K562 (cell line): ENCODE measurements around the gene P2RY8. TPM values are rescaled to one million over a fixed set of nuclear protein-coding genes. Genes with fewer than 3 reads are reported as not detected.

Experiments used
- ATAC-seq: fragments of 200-7000 bp; cut with Tn5 transposase; 3 replicates; pipeline ENCODE4 v1.9.1; 2020; ENCODE audit warnings: moderate library complexity
- BruUV-seq: library from RNA; stranded (reverse); fragments of 400-500 nt; replicated peaks from 2 replicates; lab custom pipeline; 2021; lab: Mats Ljungman, UMichigan
- CTCF ChIA-PET: fragments of 300-600 bp; formaldehyde crosslinking; extraction: SDS; loops from one replicate; lab custom pipeline; 2021; ENCODE audit warnings: low intra/inter-chr PET ratio; lab: Yijun Ruan, JAX
- POLR2A ChIA-PET: fragments of 300-600, 350-650 bp; sonication (Branson Sonifier 250); formaldehyde crosslinking; extraction: SDS; loops from one replicate; lab custom pipeline; 2021; ENCODE audit warnings: antibody characterized with exemption, inconsistent platforms; lab: Yijun Ruan, JAX
- DNase-seq, 4 experiments: peaks; one replicate each; pipeline versions ENCODE4 v3.0.0 to v3.0.0-alpha.2; 2011 to 2018; ENCODE audit warnings: low spot score in 3 of 4, mixed read lengths in 3 of 4; ENCODE audit errors: extremely low read depth in 1 of 4
- FAIRE-seq: peaks from 2 replicates; lab custom pipeline; 2011; peaks lifted over from hg19 to GRCh38; lab: Jason Lieb, UNC
- H2AFZ ChIP-seq: 2 replicates; pipeline ENCODE4 v1.6.0; 2011; ENCODE audit warnings: low read depth, low read length, control low read depth, inconsistent platforms
- H3K27ac ChIP-seq: fragments of 200-600 bp; 3 replicates; pipeline ENCODE4 v1.8.0; 2011; ENCODE audit warnings: low read depth, mild to moderate bottlenecking, control low read depth, inconsistent platforms, low read length, moderate library complexity, mixed read lengths; ENCODE audit errors: extremely low read depth
- H3K27me3 ChIP-seq, 2 experiments: fragments of 300-600 bp in 1 of 2; 2 replicates in 1 of 2; 3 replicates in 1 of 2; pipeline versions ENCODE4 v1.6.0 to v1.8.0; 2011; ENCODE audit warnings: inconsistent platforms in 2 of 2, low read length in 2 of 2, mild to moderate bottlenecking in 1 of 2, mixed read lengths in 1 of 2, moderate library complexity in 1 of 2; ENCODE audit not compliant: control insufficient read depth in 2 of 2, insufficient read depth in 2 of 2
- H3K36me3 ChIP-seq: fragments of 300-600 bp; 3 replicates; pipeline ENCODE4 v1.8.0; 2011; ENCODE audit warnings: mild to moderate bottlenecking, low read length, inconsistent platforms; ENCODE audit not compliant: control insufficient read depth, insufficient read depth
- H3K4me1 ChIP-seq, 2 experiments: fragments of 200-600 bp in 1 of 2; replicated peaks in 1 of 2; 2 replicates in 1 of 2; 3 replicates in 1 of 2; pipeline versions ENCODE4 v1.5.1 to v1.8.0; 2011; ENCODE audit warnings: inconsistent platforms in 2 of 2, low read length in 2 of 2, mild to moderate bottlenecking in 1 of 2, mixed read lengths in 1 of 2, moderate library complexity in 1 of 2; ENCODE audit not compliant: control insufficient read depth in 2 of 2, insufficient read depth in 2 of 2
- H3K4me2 ChIP-seq: 2 replicates; pipeline ENCODE4 v1.6.1; 2011; ENCODE audit warnings: low read length, control low read depth, inconsistent platforms, mixed read lengths; ENCODE audit not compliant: insufficient read depth
- H3K4me3 ChIP-seq: fragments of 200-600 bp; sonication (generic), shearing (Covaris generic); 2 replicates; pipeline ENCODE4 v1.5.1; 2016; ENCODE audit warnings: control low read depth, inconsistent platforms
- H3K79me2 ChIP-seq: fragments of 200-600 bp; 3 replicates; pipeline ENCODE4 v1.8.0; 2011; ENCODE audit warnings: low read length, inconsistent platforms; ENCODE audit not compliant: control insufficient read depth, insufficient read depth
- H3K9ac ChIP-seq, 2 experiments: 2 replicates each; pipeline versions ENCODE4 v1.6.0 to v1.6.1; 2011; ENCODE audit warnings: low read depth in 2 of 2, low read length in 2 of 2, control low read depth in 1 of 2, inconsistent platforms in 1 of 2, mild to moderate bottlenecking in 1 of 2, mixed read lengths in 1 of 2; ENCODE audit not compliant: insufficient read depth in 1 of 2
- H3K9me1 ChIP-seq: one replicate; pipeline ENCODE4 v1.6.0; 2011; ENCODE audit warnings: inconsistent platforms, mild to moderate bottlenecking, low read length, moderate library complexity; ENCODE audit not compliant: control insufficient read depth, insufficient read depth
- H3K9me3 ChIP-seq: replicated peaks from 2 replicates; pipeline ENCODE4 v1.5.1; 2011; ENCODE audit warnings: low read depth, low read length, inconsistent platforms; ENCODE audit not compliant: control insufficient read depth, insufficient read depth
- H4K20me1 ChIP-seq: replicated peaks from 2 replicates; pipeline ENCODE4 v1.6.1; 2011; ENCODE audit warnings: low read length, inconsistent platforms, mixed read lengths; ENCODE audit not compliant: control insufficient read depth, insufficient read depth
- BMI1 ChIP-seq: fragments of 150-350 bp; IDR thresholded peaks from 2 replicates; pipeline ENCODE4 v1.6.1; 2014; ENCODE audit warnings: low read length
- FUS ChIP-seq: fragments of 200-400 bp; formaldehyde crosslinking; optimal IDR thresholded peaks from 2 replicates; pipeline ENCODE3; 2017; ENCODE audit warnings: low read depth, low read length
- HMG20B ChIP-seq: fragments of 250-450 bp; sonication (Bioruptor Pico); IDR thresholded peaks from 2 replicates; pipeline ENCODE4 v1.5.0; 2021; ENCODE audit warnings: mild to moderate bottlenecking
- HNRNPK ChIP-seq: fragments of 200-400 bp; formaldehyde crosslinking; IDR thresholded peaks from one replicate; pipeline ENCODE4 v1.6.1; 2018; ENCODE audit warnings: mild to moderate bottlenecking, low read depth, low read length; ENCODE audit not compliant: poor library complexity, severe bottlenecking
- ID3 ChIP-seq, 2 experiments: fragments of 250-450 bp in 1 of 2; fragments of 450-650 bp in 1 of 2; sonication (Bioruptor Pico) in 1 of 2; IDR thresholded peaks; 2 replicates each; pipeline versions ENCODE4 v1.6.1 to v1.8.0; 2016 to 2021; ENCODE audit warnings: mild to moderate bottlenecking in 2 of 2, moderate library complexity in 2 of 2, missing compliant biosample characterization in 1 of 2, missing genetic modification characterization in 1 of 2
- SMAD4 ChIP-seq: fragments of 250-450 bp; sonication (Bioruptor Pico); conservative IDR thresholded peaks from 2 replicates; pipeline ENCODE4 v1.8.0; 2021; ENCODE audit warnings: inconsistent platforms, mild to moderate bottlenecking, moderate library complexity
- TAL1 ChIP-seq: fragments of 450-650 bp; IDR thresholded peaks from 2 replicates; pipeline ENCODE4 v1.6.1; 2016; ENCODE audit warnings: mild to moderate bottlenecking
- UBTF ChIP-seq, 2 experiments: IDR thresholded peaks; 2 replicates each; pipeline ENCODE4 v1.6.1; 2012; ENCODE audit warnings: improper control_type of control experiment in 2 of 2, low read depth in 2 of 2, low read length in 2 of 2, borderline replicate concordance in 1 of 2
- ZBTB34 ChIP-seq: fragments of 250-450 bp; sonication (Bioruptor Pico); IDR thresholded peaks from 2 replicates; pipeline ENCODE4 v1.8.0; 2021; ENCODE audit warnings: mild to moderate bottlenecking, moderate library complexity
- ZKSCAN1 ChIP-seq: fragments of 150-350 bp; IDR thresholded peaks from 2 replicates; pipeline ENCODE4 v1.6.1; 2016; ENCODE audit warnings: low read depth, low read length
- ZNF184 ChIP-seq: sonication (generic); formaldehyde crosslinking; IDR thresholded peaks from 2 replicates; pipeline ENCODE4 v1.5.0; 2020; ENCODE audit warnings: missing genetic modification reagents
- WGBS: fragments of 100-300 bp; shearing (Covaris generic); methylation state at CpG from one replicate; pipeline ENCODE4 v1.1.6; 2016; ENCODE audit warnings: low coverage, mixed read lengths; ENCODE audit not compliant: insufficient coverage; ENCODE audit errors: missing lambda C conversion rate; 5-methylcytosine and 5-hydroxymethylcytosine counted together
- in situ Hi-C: fragments of 300-500 bp; cut with MboI; formaldehyde crosslinking; loops from 4 replicates; pipeline ENCODE4 v1.15.0; 2018; ENCODE audit warnings: inconsistent platforms, mixed read lengths
- intact Hi-C: fragments of 100-400 bp; cut with micrococcal nuclease; formaldehyde crosslinking; loops from 2 replicates; pipeline ENCODE4 v1.14.2; 2022
- polyA plus RNA-seq, 8 experiments: library from polyadenylated mRNA; depleted of rRNA in 4 of 8; stranded (reverse) in 5 of 8; unstranded in 3 of 8; fragments of >200 nt; fragmentation: Nextera tagmentation in 2 of 8; fragmentation: Illumina TruSeq in 1 of 8; extraction: Ambion mirVana in 2 of 8; extraction: Trizol in 1 of 8; gene quantifications; 2 replicates each; pipeline versions ENCODE4 v1.2.1 to v1.2.3, GENCODE V29; 2011 to 2014; ENCODE audit warnings: inconsistent platforms in 1 of 8, missing spikeins in 1 of 8
- total RNA-seq, 7 experiments: library from RNA; depleted of rRNA in 6 of 7; stranded (reverse); fragments of >200 nt in 6 of 7; fragmentation: Illumina TruSeq in 2 of 7; extraction: Trizol in 2 of 7; gene quantifications; 2 replicates each; pipeline versions ENCODE4 v1.2.1 to v1.2.3, GENCODE V29; 2011 to 2021; ENCODE audit warnings: low replicate concordance in 1 of 7

The P2RY8 gene
- total and polyA plus RNA-seq, 9 of the 15 experiments (the other 6 are each of a cell fraction or from before 2014, with no cell fraction given): 0.04 to 0.69 (median 0.08) TPM; not detected in 3

- no peak overlapping the region for H3K4me2 ChIP-seq
- peaks cover 14% of the 10 kb centered on the region; the same call in 1 of the 3 replicates for H3K36me3 ChIP-seq
- no peaks in the 10 kb centered on the region for H3K9me1 ChIP-seq
- no peak overlapping the region for H3K27ac ChIP-seq
- no peak overlapping the region for H2AFZ ChIP-seq
- FAIRE-seq (no peak), DNase-seq (no peak), ATAC-seq (no peak)
- no peak overlapping the region for H3K9ac ChIP-seq
- intact Hi-C loops: no loop called here
- no peaks in the 10 kb centered on the region for H4K20me1 ChIP-seq
- ChIA-PET CTCF (no interaction called here), POLR2A (no interaction called here)
- no peaks in the 10 kb centered on the region for H3K79me2 ChIP-seq
- peaks cover 0 to 4% of the 10 kb centered on the region in 2 experiments; a peak in 2 of 5 replicates for H3K4me1 ChIP-seq
- in situ Hi-C loops: loop anchor here (10.0 kb wide), 1 partner anchor 191 kb away; no protein-coding TSS in a partner anchor
- TF ChIP-seq FUS (no peak), SMAD4 (CRISPR knock-in tag) (no peak), BMI1 (no peak), ZKSCAN1 (no peak), ZNF184 (CRISPR knock-in tag) (no peak)
- 72% methylated on average over 9 of the region's 20 CpGs for WGBS
- BruUV-seq: no TSS peak
- H3K27me3 ChIP-seq: no peaks in the 10 kb centered on the region
- no peaks in the 10 kb centered on the region for H3K9me3 ChIP-seq
- H3K4me3 ChIP-seq: no peak overlapping the region
These were observed 101.6 kb downstream of the P2RY8 start for GRCh38 chrX:1435241-1435895.

GRCh38 chrX:1434871-1435240 lies 102.1 kb downstream of the P2RY8 start:
- DNase-seq (no peak), ATAC-seq (no peak)
- CTCF ChIA-PET: no interaction called here
- TF ChIP-seq TAL1: no peak
- no peak for TF ChIP-seq ZBTB34 (CRISPR knock-in tag)
- TF ChIP-seq UBTF (IDR thresholded peaks at IDR 0.05; ENCODE audit: borderline replicate concordance in 1 of 2, low read depth in 2 of 2, low read length in 2 of 2): no peak
- TF ChIP-seq HMG20B (CRISPR knock-in tag): no peak
- no peak for TF ChIP-seq HNRNPK
- no peak for TF ChIP-seq ID3 (CRISPR knock-in tag; IDR thresholded peaks at IDR 0.05)
- TF ChIP-seq ID3 (tag; IDR thresholded peaks at IDR 0.05): no peak

More at GRCh38 chrX:1434871-1435240, 102.1 kb downstream of the P2RY8 start:
- H3K4me1 ChIP-seq: peaks cover 0 to 4% of the 10 kb centered on the region in 2 experiments; a peak in 2 of 5 replicates
- no peaks in the 10 kb centered on the region for H4K20me1 ChIP-seq
- BruUV-seq: no TSS peak
- H3K9me1 ChIP-seq: no peaks in the 10 kb centered on the region
- no peak overlapping the region for H3K4me2 ChIP-seq
- in situ Hi-C loops (loop anchor here (10.0 kb wide), 1 partner anchor 190 kb away; no protein-coding TSS in a partner anchor), intact Hi-C loops (no loop called here)
- no peak overlapping the region for H3K27ac ChIP-seq
- WGBS: 98% methylated on average over 6 of the region's 22 CpGs
- H3K79me2 ChIP-seq: no peaks in the 10 kb centered on the region
- POLR2A ChIA-PET: no interaction called here
- H3K4me3 ChIP-seq: no peak overlapping the region
- H3K36me3 ChIP-seq: peaks cover 14% of the 10 kb centered on the region; the same call in 1 of the 3 replicates
- H3K9ac ChIP-seq: no peak overlapping the region
- FAIRE-seq: no peak
- no peaks in the 10 kb centered on the region for H3K27me3 ChIP-seq
- no peaks in the 10 kb centered on the region for H3K9me3 ChIP-seq
- H2AFZ ChIP-seq: no peak overlapping the region
